Epithelial cell of proximal tubule (primary cell): Measurements from ENCODE around the gene PACRG. TPM values are rescaled to one million over a fixed set of nuclear protein-coding genes. Genes with fewer than 3 reads are reported as not detected.

Source experiments
- DNase-seq: peaks from one replicate; pipeline ENCODE4 v3.0.0-alpha.2; 2011; ENCODE audit warnings: low read depth
- H3K4me3 ChIP-seq: 2 replicates; pipeline ENCODE4 v1.5.1; 2011; ENCODE audit warnings: low read depth, mild to moderate bottlenecking, low read length
- CTCF ChIP-seq: conservative IDR thresholded peaks from 2 replicates; pipeline ENCODE4 v1.5.1; 2012; ENCODE audit warnings: low read depth, mild to moderate bottlenecking, low read length
- total RNA-seq: library from RNA; depleted of rRNA; stranded (reverse); fragments of >200 nt; gene quantifications from 2 replicates; pipeline ENCODE4 v1.2.3, GENCODE V29; 2015

PACRG gene
- total RNA-seq, 1 donor from 2014 or later = 0.12 TPM

GRCh38 chr6:163308629-163309440 is 581.1 kb downstream of the PACRG start:
- no peak overlapping the region for H3K4me3 ChIP-seq
- TF ChIP-seq CTCF = no peak
- no peak for DNase-seq

- no peak overlapping the region for H3K4me3 ChIP-seq
- TF ChIP-seq CTCF = no peak
- peak; percentile 4 for DNase-seq
Observed at GRCh38 chr6:163309491-163310026, 581.8 kb downstream of the PACRG start.

- no peak for DNase-seq
Observed at GRCh38 chr6:163310096-163310972, 582.6 kb downstream of the PACRG start.

GRCh38 chr6:163310973-163311383 is 583.2 kb downstream of the PACRG start:
- no peak for DNase-seq
- H3K4me3 ChIP-seq = no peak overlapping the region
- no peak for TF ChIP-seq CTCF

More at GRCh38 chr6:163310096-163310972, 582.6 kb downstream of the PACRG start:
- no peak for TF ChIP-seq CTCF
- no peak overlapping the region for H3K4me3 ChIP-seq

GRCh38 chr6:163311830-163312229 is 584.1 kb downstream of the PACRG start:
- H3K4me3 ChIP-seq = no peak overlapping the region
- no peak for DNase-seq
- no peak for TF ChIP-seq CTCF

- no peak for DNase-seq
- H3K4me3 ChIP-seq = no peak overlapping the region
- TF ChIP-seq CTCF = no peak
Observed at GRCh38 chr6:163313566-163313965, 585.8 kb downstream of the PACRG start.
